NCI-H1436 (cell line): ENCODE data around the gene COQ2.

Experiments used
- DNase-seq: peaks from one replicate; lab custom pipeline; 2025; lab: John Stamatoyannopoulos, UW

Gene COQ2

GRCh38 chr4:83216959-83217683 lies 67.5 kb downstream of the COQ2 start:
- DNase-seq, result no peak

DNA sequence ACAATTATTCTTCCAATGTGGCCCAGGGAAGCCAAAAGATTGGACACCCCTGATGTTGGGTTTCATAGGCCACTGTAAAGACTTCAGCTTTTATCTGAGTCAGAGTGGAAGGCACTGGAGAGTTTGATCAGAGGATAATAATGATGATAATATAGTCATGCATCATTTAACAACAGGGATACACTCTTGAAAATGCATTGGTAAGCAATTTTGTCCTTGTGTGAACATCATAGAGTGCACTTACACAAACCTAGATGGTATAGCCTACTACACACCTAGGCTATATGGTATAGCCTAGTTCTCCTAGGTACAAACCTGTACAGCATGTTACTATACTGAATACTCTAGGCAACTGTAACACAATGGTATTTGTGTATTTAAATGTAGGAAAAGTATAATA lies 70.5 kb downstream of the COQ2 start:
- no peak for DNase-seq
